GM18499 (cell line): ENCODE measurements around the gene RHOBTB1.

ENCODE experiments used
- ATAC-seq: cut with Tn5 transposase; IDR thresholded peaks from one replicate; pipeline ENCODE4 v1.9.1; 2021; ENCODE audit warnings: moderate number of reproducible peaks; ENCODE audit not compliant: insufficient read depth, unreplicated experiment

The RHOBTB1 gene

DNA sequence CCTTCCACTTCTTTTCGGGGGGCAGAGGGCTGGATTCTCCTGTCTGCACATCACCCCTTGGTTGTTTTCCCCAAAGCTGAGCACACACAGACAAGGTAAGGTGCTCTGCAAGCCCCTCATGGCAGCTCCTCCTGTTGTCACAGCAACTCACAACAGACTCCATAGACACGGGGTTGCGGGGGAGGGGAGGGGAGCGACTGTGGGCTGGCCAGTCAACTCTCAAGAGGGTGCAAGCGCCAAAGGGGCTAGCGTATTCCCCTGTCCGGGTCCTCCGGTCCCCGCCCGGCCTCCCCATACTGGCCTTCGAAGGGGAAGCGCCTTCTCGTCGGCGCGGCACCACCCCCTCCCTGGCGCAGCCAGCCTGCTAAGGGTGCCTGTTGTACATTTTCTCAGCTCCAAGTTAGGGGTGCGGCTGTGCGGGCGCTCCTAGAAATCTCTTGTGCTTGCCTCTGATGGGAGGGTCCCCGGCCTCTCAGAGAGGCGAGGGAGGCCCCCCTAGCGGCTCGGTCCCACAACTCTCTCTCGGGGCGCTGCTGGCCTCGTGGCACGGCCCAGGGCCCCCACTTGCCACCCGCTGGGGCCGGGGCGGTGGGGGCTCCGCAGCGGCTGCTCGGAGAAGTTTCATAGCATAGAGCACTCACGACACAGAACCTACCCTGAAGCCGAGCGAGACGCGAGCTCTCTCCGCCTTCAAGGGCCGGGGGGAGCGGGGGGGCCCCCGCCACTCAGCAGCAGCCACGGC is 498 bp downstream of the RHOBTB1 start:
- no peak for ATAC-seq

DNA sequence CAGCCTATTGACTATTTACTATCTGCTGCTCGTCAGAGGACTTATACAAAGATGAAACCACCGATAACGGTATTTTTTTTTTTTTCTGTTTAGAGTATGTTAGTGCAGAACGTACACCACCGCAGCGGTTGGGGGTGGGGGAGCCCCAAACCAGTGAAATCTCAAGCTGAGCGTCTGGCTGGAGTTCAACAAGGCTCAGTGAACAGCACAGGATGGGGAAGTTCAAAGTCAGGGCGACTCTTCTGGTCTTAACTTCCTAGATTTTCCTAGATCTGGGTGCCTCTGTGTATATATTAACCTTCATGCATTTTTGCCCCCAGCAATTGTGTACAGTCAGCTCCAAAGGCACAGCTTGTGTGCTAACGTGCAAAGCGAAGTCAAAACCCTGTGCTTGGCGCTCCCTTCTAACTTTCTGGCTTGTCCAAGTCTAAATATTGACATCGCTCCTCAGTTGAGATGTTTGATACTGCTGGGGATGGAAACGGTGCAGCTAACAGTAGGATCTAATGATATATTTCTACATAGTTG is 1.1 kb downstream of the RHOBTB1 start:
- ATAC-seq: peak; percentile 37

DNA sequence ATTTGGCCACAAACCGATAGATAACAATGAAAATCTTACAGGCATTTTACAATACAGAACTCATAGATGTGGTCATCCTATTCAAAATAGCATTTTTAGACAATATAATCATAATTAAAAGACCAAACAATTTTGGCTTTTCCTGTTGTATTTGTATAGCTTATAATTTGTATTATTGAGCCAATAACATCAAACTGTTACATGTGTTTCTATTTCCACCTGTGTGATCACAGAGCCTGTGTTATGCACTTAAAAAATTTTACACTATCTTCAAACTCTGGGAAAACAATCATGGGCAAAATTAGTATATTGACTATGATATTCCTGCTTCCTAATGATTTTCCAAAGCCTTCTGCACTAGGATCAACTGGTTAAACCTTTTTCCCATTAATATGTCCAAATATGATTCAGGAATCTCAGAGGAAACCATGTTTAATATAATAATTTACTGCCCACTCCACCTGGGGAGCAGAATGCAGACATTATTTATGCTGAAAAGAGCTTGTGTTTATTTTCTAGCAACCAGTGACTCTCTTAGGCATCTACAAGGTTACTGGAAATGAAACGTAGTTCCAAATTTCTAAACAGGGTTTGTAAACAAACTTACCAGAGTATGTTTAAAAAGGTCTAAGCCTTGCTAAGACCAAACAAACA is 1.7 kb downstream of the RHOBTB1 start:
- ATAC-seq: no peak

DNA sequence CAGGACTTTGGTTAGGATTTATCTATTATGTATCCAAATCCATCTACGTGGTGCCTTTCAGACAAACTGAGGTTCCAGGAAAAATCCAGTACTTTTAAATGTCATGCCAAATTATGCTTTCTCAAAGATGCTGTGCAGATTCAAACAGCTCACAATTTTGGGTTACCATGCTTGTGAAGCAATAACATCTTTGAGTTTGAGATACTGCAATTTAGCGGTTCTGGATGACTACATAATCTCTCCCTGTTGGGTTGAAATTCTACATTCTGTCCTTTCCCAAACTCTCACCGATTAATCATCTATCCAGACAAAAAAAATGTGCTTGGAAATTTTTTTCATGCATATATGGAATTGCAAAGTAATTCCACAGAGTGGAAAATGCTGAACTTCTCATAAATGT is 3.5 kb downstream of the RHOBTB1 start:
- no peak for ATAC-seq

DNA sequence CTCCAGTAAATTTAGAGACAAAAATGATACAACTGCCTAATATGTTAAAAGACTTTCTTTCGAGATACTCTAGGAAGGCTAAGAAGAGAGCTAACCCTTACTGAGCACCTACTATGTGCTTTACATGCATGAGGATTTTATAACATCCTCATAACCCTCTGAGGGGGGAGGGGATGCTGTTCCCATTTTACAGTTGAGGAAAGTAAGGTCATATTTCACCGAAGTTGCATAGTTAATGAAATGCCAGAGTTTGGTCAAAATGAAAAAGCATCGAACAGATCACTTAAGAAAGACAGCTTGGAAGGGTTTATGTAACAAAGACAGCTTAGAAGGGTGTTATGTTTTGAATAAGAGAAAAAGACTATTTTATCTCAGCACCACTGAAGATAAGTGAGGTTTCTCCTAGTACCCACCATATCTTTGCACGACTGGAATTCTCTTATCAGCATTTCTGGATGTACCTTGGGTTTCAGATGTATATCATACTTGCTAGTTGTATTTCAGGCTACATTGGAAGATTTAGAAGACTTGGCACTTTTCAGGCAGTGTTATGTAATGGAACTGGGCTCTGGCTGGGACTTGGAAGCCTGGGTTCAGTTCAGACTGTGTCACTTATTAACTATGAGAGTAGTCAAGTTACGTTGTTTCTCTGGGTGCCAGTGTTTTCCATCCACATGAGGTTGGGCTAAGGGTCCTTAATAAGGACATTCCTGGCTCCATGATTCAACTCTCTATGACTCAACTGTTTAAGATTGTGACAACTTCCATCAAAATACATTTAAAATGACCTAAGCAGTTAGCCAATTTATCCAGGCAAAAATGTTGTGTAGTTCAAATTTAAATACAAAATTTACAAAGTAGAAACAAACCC is 6.0 kb downstream of the RHOBTB1 start:
- no peak for ATAC-seq

DNA sequence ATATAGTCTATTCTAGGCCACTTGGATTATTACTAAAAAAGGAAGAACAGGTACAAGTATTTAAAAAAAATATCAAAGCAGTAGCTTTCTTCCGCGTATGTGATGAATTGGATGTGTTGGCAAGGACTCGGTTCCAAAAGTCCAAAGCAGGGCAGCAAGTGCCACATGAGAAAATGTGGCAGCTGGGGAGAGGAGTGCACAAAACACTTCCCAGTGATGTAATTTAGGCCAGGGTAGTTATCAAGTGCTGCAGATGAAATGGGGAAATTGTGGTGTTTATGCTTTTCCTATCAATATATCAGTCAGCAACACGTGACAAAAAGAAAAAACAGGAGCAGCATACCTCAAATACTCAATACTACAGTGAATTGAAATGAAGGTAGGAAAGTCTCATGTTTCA is 7.0 kb downstream of the RHOBTB1 start:
- no peak for ATAC-seq

DNA sequence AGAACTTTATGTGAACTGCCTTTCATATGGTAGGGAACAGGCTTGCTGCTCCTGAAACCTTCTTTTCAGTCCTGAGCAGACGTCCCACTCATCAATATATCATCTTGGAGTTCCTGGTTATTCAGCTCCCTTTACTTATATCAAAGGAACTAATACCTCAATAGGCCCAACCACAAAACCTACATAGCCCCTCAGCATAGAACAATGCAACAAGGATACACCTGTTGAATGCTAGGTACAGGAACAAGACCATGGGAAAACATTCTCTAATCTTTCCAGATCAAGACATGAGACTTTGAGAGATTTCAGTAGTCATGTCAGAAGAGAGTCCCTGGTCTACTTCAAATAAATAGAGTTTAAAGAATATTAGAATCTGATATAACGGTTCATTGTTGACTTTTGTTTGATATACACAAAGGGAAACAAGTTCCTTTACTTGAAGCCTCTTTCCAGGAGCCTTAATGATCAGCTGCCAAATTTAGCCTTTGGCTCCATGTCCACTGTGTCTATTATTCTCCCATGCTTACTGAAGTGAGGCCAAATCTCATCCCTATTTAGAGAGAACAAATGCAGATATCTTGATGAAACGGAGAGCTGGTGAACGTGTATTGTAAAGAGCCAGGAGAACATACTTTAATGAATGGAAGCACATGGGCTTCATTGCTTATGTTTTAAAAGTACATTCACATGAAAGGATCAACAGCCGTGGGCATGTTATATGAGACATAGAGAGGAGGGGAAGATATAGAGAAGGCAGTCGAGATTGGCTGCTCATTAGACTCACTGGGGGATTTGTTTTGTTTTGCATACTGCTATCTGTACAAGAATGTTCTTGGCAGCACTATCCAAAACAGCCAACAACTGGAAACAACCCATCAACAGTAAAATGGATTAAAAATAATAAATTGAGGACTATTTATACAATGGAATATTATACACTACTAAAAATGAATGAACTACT is 9.5 kb downstream of the RHOBTB1 start:
- ATAC-seq: no peak

DNA sequence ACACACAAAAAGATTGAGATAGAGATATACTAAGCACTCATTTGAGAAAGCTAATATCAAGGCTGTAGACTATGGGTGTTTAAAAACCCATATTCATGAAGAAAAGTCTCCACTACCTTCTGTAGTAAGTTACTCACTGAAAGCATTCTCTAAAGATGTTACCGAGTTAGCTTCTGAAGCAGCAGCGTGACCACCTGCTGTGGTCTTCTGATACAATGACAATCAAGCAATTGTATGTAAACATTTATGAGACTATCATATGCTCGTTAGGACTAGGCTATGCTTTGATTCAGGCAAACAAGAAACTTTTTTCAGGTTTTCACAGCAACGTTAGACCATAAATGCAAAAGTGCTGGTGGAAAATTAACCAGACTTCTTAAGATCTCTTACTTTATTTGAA is 11.2 kb downstream of the RHOBTB1 start:
- no peak for ATAC-seq

DNA sequence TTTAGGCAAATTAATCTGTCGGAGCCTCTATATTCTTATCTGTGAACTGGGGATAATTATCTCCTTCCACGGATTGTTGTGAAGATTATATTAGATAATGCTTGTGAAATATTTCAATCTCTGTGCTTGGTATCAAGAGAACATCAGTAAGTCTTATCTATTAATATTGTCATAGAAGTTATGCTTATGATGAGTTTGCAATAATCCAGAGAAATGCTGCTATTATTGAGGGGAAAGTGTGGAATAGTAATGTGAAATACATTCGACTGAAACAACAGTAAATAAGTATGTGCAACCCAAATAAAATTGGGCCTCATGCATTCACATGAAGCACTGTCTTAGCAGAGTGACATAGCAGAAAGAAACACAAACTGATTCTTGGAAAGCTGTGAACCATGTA is 13.7 kb downstream of the RHOBTB1 start:
- ATAC-seq: no peak

DNA sequence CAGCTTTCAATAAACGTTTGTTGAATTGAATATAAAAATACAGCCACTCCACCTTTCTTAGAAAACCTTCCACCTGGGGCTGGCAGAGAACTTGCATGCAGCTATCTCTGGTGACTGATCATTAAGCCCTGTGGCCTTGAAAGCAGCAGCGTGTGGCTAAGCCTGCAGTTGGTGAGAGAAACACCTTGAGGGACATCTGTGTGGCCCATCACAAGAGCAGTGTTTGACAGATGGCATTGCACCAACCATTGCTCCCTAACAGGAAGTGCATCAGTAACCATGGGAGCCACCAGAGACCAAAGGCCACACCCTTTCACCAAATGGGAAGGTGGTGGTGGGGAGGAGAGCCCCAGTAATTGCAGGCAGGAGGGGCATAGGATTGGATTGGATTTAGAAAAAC is 22.4 kb downstream of the RHOBTB1 start:
- ATAC-seq: no peak

DNA sequence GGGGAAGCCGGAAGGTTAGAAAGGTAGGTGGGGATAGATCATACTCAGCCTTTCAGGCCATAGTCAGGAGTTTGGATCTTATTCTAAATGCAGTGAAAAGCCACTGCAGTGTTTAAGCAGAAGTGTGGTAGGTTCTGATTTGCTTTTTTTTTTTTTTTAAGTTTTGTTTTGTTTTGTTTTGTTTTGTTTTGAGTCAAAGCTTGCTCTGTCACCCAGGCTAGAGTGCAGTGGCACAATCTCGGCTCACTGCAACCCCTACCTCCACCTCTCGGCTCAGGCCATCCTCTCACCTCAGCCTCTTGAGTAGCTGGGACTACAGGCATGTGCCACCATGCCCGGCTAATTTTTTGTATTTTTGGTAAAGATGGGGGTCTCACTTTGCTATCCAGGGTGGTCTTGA is 23.5 kb downstream of the RHOBTB1 start:
- ATAC-seq: no peak

DNA sequence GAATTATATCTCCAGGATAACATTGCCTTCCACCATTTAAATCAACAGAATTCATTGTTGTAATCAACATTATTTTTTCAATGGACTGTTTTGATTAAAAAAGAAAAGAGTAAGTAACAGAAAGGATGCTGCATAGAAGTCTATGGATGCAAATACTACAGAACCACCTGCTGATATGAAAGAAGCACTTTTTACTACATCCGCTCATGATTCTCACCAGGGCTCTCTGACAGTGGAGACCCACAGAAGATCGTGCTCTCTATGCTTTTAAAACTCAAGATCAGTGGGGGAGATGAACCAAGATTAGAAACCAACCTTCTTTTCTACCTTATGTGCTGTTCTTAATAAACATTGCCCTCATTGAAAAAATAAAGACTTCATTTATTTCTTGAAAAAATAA is 24.4 kb downstream of the RHOBTB1 start:
- no peak for ATAC-seq

DNA sequence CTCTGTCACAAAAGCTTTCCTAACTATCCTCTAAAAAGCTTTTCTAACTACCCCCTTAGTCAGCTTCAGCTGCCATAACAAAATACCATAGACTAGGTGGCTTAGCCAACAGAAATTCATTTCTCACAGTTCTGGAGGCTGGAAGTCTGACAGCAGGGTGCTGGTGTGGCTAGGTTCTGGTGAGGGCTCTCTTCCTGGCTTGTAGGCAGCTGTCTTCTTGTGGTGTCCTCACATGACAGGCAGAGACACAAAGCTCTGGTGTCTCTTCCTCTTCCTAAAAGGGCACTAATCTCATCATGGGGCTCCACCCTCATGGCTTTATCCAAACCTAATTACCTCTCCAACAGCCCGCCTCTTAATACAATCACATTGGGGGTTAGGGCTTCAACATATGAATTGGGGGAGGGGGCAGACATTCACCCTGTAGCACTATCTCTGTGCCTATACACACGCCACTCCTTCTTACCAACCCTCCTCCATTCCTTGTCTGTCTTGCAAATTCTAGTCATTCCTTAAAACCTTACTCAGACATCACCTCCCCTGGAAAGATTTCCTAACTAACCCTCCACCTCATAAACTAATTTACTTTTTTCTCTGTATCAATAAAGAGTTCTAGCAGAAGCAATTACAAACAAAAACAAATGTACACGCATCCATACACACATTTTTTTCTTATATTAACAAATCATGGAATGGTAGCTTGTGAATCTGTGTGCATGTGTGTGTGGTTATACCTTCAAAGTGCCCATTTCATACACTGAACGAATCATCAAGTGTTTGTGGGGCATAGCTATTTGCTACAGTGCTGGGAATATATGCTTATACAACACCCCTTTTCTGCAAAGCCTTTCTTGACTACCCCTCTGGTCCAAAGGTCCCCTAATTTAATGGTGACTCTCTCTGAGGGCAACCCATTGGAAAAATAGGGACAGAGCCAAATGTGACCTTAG is 26.4 kb downstream of the RHOBTB1 start:
- ATAC-seq: no peak

DNA sequence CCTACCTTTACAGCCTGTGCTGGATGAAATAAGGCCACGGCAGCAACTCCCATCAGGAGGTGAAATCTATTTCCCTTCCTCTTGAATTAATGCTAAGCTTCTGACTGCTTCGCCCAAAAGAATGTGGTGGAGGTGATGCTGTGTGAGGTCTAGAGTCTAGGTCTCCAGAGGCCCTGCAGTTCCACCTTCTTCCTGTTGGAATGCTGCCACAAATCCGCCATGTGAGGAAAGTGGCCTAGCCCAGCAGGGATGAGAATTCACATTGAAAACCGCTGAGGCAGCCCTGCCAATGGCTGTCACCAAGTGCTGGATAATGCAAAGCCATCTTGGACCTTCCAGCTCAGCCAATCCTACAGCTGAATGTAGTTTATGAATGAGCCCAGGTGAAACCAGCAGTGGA is 28.0 kb downstream of the RHOBTB1 start:
- no peak for ATAC-seq

DNA sequence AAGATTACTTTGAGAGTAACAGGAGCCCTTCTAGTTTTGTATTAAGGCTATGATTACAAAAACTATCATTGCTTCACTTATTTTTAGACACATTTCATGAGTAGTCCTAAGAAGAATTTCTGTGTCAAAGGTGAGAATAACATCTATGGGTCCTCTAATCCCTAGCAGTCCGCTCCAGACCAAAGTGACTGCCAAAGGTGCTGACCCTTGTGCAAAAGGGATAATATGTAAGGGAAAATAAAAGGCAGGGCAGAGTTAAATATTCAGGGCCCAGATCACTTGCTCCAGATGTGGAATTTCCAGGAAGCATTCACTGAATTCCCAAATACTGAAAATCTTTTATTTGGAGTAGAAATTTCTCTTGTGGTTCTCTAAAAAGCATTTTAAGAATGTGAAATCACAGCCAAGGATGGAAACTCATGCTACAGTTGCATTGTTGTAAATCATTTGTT is 29.3 kb downstream of the RHOBTB1 start:
- no peak for ATAC-seq

DNA sequence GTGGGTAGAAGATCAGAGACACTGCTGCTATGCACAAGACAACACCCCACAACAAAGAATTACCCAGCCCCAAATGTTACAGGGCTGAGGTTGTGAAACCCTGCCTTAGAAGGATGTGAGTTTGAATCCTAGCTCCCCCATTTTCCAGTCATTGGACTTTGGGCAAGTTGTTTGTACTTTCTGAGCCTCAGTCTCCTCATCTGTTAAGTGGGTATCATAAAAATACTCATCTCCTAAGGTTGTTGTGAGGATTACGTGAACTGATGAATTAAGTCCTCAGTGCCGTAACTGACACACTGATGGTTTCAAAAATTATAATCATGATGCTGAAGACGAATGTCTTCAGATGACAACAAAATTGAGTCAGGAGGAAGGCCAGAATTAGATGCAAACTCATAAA is 30.3 kb downstream of the RHOBTB1 start:
- no peak for ATAC-seq

DNA sequence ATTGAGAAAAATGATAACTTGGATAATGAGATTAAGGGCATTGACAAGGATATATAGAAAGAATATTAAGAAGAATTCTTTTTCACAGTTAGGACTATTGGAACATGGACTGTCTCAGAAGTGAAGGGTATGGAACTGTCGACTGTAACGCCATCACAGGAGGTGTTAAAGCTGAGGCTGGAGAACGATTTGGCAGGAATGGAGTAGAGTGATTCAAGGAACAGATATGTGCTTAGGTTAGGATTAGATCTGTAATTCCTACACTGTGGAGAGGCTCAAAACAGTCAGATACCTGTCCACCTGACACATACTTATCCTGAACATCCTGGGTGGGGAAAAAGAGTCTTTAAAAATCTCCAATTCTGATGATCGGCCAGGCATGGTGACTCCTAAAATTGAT is 30.9 kb downstream of the RHOBTB1 start:
- no peak for ATAC-seq

DNA sequence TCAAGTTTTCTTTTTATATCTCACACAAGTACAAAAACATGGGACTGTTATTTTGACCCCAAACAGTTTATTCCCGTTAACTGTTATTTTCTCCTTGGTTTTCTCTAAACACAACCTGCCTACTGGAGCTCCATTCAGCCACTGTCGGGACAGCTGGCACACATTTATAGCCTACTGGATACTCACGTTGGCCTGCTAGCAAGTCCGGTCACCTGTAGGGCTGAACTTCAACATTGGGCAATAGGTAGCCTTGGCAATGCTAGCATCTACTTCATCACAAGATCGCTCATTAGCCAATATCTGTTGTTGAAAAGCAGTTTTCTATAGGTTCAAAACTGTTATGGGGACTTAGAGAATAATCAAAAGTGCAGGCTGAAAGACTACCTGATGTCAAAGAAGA is 32.3 kb downstream of the RHOBTB1 start:
- ATAC-seq: no peak

DNA sequence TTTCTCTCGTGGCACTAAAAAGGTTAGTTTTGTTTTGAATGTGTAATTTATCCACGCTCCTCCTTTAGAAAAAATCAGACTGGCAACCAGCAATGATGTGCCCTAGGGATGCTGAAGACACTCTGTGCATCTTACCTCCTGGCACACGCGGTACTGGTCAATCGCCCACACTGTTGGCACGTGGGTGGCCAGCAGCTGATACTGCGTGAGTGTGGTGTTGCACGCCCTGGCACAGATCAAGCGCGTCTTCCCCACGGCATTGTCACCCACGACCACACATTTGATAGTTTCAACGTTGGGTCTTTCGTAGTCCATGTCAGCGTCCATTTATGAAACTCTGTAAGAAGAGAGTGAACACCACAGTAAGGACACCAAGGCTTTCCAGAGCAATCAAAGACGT is 32.8 kb downstream of the RHOBTB1 start:
- no peak for ATAC-seq
